Fibroblast of villous mesenchyme (primary cell): ENCODE measurements around the gene UBR1. TPM values are rescaled to one million over a fixed set of nuclear protein-coding genes. Genes with fewer than 3 reads are reported as not detected.
A peak's percentile ranks its signal among the peaks of the same experiment; 100 is the strongest.

Source experiments
- DNase-seq: peaks from one replicate; pipeline ENCODE4 v3.0.0-alpha.2; 2010; ENCODE audit warnings: low read depth
- H3K4me3 ChIP-seq: 2 replicates; pipeline ENCODE4 v1.5.1; 2011; ENCODE audit warnings: low read depth, mild to moderate bottlenecking, low read length
- total RNA-seq: library from RNA; depleted of rRNA; stranded (reverse); fragments of >200 nt; gene quantifications from 2 replicates; pipeline ENCODE4 v1.2.3, GENCODE V29; 2012
- TF ChIP-seq, protein P1 (sequence below): IDR thresholded peaks from 2 replicates; pipeline ENCODE4 v1.5.1; 2012; ENCODE audit warnings: low read depth, mild to moderate bottlenecking, low read length; ENCODE audit not compliant: insufficient read depth

The UBR1 gene
- total RNA-seq, 1 donor: 76.0 TPM

DNA sequence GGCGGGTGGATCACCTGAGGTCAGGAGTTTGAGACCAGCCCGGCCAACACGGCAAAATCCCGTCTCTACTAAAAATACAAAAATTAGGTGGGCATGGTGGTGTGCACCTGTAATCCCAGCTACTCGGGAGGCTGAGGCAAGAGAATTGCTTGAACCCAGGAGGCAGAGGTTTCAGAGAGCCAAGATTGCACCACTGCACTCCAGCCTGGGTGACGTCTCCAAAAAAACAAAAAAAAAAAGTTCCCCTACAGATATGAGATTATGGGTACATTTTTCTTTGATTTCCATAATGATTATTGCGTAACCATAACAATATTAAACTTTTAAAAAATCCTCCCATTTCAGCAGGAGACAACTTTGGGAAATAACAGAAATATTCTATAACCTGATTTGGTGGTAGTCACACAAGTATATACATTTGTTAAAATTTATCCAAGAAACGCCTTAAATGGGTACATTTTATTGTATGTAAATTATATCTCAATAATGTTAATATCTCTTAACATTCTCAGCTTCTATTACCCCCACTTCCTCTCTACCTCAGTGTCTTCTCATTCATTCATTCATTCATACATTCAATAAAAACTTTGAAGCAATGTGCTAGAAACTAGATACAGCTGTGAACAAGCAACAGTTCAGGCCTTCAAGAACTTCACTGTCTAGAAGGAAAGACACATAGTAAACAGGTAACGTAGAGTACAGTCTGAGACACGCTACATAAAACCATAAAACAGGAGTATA, 6.6 kb downstream of the UBR1 start:
- no peak for DNase-seq
- H3K4me3 ChIP-seq: no peak overlapping the region
- TF ChIP-seq, protein P1, sequence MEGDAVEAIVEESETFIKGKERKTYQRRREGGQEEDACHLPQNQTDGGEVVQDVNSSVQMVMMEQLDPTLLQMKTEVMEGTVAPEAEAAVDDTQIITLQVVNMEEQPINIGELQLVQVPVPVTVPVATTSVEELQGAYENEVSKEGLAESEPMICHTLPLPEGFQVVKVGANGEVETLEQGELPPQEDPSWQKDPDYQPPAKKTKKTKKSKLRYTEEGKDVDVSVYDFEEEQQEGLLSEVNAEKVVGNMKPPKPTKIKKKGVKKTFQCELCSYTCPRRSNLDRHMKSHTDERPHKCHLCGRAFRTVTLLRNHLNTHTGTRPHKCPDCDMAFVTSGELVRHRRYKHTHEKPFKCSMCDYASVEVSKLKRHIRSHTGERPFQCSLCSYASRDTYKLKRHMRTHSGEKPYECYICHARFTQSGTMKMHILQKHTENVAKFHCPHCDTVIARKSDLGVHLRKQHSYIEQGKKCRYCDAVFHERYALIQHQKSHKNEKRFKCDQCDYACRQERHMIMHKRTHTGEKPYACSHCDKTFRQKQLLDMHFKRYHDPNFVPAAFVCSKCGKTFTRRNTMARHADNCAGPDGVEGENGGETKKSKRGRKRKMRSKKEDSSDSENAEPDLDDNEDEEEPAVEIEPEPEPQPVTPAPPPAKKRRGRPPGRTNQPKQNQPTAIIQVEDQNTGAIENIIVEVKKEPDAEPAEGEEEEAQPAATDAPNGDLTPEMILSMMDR: no peak

DNA sequence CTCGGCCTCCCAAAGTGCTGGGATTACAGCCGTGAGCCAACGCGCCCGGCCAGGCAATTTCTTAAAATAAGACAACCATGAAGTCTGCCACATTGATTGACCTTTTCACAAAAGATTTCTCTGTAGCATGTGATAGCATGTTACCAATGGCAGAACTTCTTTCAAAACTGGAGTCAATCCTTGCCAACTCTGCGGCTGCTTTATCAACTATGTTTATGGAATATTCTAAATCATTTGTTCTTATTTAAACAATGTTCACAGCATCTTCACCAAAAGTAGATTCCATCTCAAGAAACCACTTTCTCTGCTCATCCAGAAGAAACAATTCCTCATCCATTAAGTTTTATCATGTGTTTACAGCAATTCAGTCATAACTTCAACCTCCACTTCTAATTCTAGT, 9.4 kb downstream of the UBR1 start:
- TF ChIP-seq, protein P1: no peak
- H3K4me3 ChIP-seq: no peak overlapping the region
- peak; percentile 36 for DNase-seq

DNA sequence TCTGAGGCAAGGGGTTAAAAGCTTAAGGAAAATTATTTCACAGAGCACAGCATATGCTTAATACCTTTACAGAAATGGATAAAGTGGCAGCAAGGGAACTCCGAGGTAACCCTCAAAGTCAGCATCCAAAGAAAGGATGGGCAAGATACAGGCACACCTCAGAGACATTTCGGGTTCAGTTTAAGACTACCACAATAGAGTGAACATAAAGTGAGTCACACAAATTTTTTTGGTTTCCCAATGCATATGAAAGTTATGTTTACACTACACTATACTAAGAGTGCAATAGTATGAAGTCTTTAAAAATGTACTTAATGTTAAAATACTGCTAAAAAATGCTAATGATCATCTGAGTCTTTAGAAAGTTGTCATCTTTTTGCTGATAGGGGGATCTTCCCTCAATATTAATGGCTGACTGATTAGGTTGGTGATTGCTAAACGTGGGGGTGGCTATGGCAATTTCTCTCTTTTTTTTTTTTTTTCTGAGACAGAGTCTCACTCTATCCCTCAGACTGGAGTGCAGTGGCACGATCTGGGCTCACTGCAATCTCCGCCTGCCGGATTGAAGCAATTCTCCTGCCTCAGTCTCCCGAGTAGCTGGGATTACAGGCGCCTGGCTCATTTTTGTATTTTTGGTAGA, 10.0 kb downstream of the UBR1 start:
- no peak overlapping the region for H3K4me3 ChIP-seq
- TF ChIP-seq, protein P1: no peak
- peak; percentile 75 for DNase-seq

DNA sequence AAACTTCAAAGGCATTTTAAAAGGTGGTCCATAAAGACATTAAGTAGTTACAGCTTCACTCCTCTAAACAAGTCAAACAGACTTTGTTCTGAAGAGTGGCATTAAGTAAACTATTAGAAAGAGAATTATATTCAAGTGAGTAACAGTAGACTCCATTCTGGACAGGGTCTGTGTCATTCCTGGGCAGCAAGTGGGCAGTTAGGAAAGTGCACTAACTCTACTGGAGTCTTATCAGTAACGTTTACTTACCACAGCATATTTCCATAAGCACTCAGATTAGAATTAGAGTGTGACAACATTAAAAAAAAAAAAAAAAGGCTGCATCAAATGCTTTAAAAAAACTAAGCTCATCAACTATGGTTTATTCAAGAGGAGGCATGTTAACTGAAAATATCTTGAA, 10.6 kb downstream of the UBR1 start:
- TF ChIP-seq, protein P1: no peak
- DNase-seq: peak; percentile 67

DNA sequence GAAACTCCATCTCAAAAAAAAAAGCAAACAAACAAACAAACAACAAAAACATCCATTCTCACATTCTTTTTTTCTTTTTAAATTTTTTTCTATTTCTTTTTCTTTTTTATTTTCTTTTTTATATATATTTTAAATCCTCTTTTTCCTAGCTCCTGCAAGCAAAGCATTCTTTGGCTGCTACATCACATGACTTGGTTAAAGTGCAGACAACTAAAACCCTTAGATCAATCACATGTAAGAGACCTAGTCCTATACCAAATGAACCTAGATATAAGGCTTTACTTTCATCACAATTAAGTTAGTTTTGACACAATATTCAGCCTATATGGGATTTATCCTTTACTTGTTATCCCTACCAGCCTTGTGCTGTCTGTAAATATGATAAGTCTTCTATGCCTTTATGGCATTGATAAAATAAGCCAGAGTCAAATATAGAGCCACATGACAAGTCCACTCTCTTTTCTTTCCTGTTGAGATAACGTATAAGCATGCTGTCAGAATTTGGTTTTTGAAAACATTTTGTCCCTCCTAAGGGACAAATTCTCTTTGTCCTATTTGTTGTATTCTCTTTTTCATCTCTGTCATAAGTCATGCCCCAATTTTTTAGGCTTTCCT, 11.3 kb downstream of the UBR1 start:
- TF ChIP-seq, protein P1: no peak
- DNase-seq: no peak
- H3K4me3 ChIP-seq: no peak overlapping the region

More for the DNA sequence above, 10.6 kb downstream of the UBR1 start:
- no peak overlapping the region for H3K4me3 ChIP-seq

DNA sequence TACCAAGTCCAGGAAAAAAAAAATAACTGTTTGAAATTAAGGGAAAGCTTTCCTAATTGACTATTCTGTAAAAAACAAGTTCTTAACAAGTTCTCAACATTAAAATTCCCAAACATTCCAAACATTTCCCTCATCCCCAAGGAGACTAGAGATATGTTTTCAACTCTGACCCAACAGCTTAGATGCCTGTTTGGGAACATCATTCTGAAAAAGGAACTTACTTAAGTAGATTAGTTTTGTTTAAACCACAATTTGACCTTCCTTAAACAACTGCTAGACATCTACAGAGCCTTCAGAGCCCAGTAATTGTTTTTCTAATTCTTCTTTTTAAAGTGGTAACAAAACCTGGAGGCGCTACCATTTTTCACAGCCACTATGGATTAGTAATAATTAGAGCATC, 12.8 kb downstream of the UBR1 start:
- DNase-seq: peak; percentile 95
- H3K4me3 ChIP-seq: no peak overlapping the region
- TF ChIP-seq, protein P1: no peak
